H1 (cell line): ENCODE results near the gene ANGPTL4. TPM values are rescaled to one million over a fixed set of nuclear protein-coding genes. Genes with fewer than 3 reads are reported as not detected.
"Not testable (repeated sequence)": the region's sequence is repeated elsewhere in the genome, so short reads cannot be mapped to it uniquely, and the experiment has no call there.

Source experiments
- CTCF ChIA-PET: fragments of 300-600 bp; sonication (Branson Sonifier 250); formaldehyde crosslinking; loops from one replicate; lab custom pipeline; 2021; ENCODE audit not compliant: partially characterized antibody; lab: Charles Lee
- POLR2A ChIA-PET: fragments of 300-600 bp; sonication (Branson Sonifier 250); formaldehyde crosslinking; loops from one replicate; lab custom pipeline; 2021; ENCODE audit warnings: inconsistent platforms; ENCODE audit not compliant: partially characterized antibody; lab: Charles Lee
- DNase-seq, 2 experiments: peaks; one replicate each; pipeline versions ENCODE4 v3.0.0 to v3.0.0-alpha.2; 2010 to 2022; ENCODE audit warnings: low spot score in 2 of 2, low read depth in 1 of 2, mixed read lengths in 1 of 2
- FAIRE-seq: peaks from 2 replicates; lab custom pipeline; 2011; peaks lifted over from hg19 to GRCh38; lab: Jason Lieb, UNC
- H2AFZ ChIP-seq: 2 replicates; pipeline ENCODE4 v1.8.1; 2012; ENCODE audit warnings: low read length, inconsistent platforms
- H2AK5ac ChIP-seq: 2 replicates; pipeline ENCODE4 v1.6.1; 2013; ENCODE audit warnings: low read depth, low read length
- H2BK120ac ChIP-seq: replicated peaks from 2 replicates; pipeline ENCODE3; 2013; ENCODE audit warnings: low read depth, low read length, inconsistent platforms
- H2BK12ac ChIP-seq: 2 replicates; pipeline ENCODE4 v1.6.1; 2013; ENCODE audit warnings: low read depth, low read length
- H2BK15ac ChIP-seq: 2 replicates; pipeline ENCODE4 v1.6.1; 2013; ENCODE audit warnings: low read length
- H2BK20ac ChIP-seq: 2 replicates; pipeline ENCODE4 v1.6.1; 2013; ENCODE audit warnings: low read length
- H2BK5ac ChIP-seq: 2 replicates; pipeline ENCODE4 v1.6.1; 2013; ENCODE audit warnings: low read depth, low read length
- H3K14ac ChIP-seq: 2 replicates; pipeline ENCODE4 v1.6.1; 2013; ENCODE audit warnings: inconsistent platforms; ENCODE audit not compliant: insufficient read length
- H3K18ac ChIP-seq: 2 replicates; pipeline ENCODE4 v1.6.1; 2013; ENCODE audit warnings: low read length; ENCODE audit errors: extremely low read depth
- H3K23ac ChIP-seq: 2 replicates; pipeline ENCODE4 v1.6.1; 2013; ENCODE audit warnings: inconsistent platforms; ENCODE audit not compliant: insufficient read length
- H3K23me2 ChIP-seq: 2 replicates; pipeline ENCODE4 v1.6.1; 2013; ENCODE audit warnings: low read depth, low read length
- H3K27ac ChIP-seq: 2 replicates; pipeline ENCODE4 v1.6.1; 2011; ENCODE audit warnings: low read depth, low read length, inconsistent platforms
- H3K27me3 ChIP-seq, 4 experiments: replicated peaks in 1 of 4; 1 replicate in 1 of 4; 2 replicates in 3 of 4; pipeline versions ENCODE4 v1.6.1 to v1.8.1; 2011 to 2013; ENCODE audit warnings: low read length in 3 of 4, mild to moderate bottlenecking in 3 of 4, inconsistent platforms in 2 of 4, mixed read lengths in 2 of 4, moderate library complexity in 1 of 4; ENCODE audit not compliant: control insufficient read depth in 3 of 4, insufficient read depth in 3 of 4; ENCODE audit errors: extremely low read depth in 1 of 4
- H3K36me3 ChIP-seq, 4 experiments: 2 replicates each; pipeline versions ENCODE4 v1.6.1 to v1.8.1; 2011 to 2013; ENCODE audit warnings: mild to moderate bottlenecking in 4 of 4, low read length in 3 of 4, moderate library complexity in 2 of 4, control low read depth in 1 of 4, inconsistent platforms in 1 of 4; ENCODE audit not compliant: insufficient read depth in 4 of 4, control insufficient read depth in 2 of 4
- H3K4ac ChIP-seq: replicated peaks from 2 replicates; pipeline ENCODE3; 2013; ENCODE audit warnings: low read length, low read depth, mixed read lengths, inconsistent platforms; ENCODE audit not compliant: insufficient read length
- H3K4me1 ChIP-seq, 4 experiments: replicated peaks in 1 of 4; 1 replicate in 1 of 4; 2 replicates in 3 of 4; pipeline versions ENCODE4 v1.6.1 to v1.8.1; 2011 to 2013; ENCODE audit warnings: low read length in 3 of 4, inconsistent platforms in 2 of 4, mixed read lengths in 1 of 4; ENCODE audit not compliant: insufficient read depth in 4 of 4, control insufficient read depth in 3 of 4
- H3K4me2 ChIP-seq, 2 experiments: 2 replicates each; pipeline versions ENCODE4 v1.6.1 to v1.8.1; 2011 to 2013; ENCODE audit warnings: low read depth in 2 of 2, low read length in 2 of 2, control low read depth in 1 of 2, inconsistent platforms in 1 of 2, mild to moderate bottlenecking in 1 of 2; ENCODE audit not compliant: insufficient read depth in 1 of 2
- H3K4me3 ChIP-seq, 4 experiments: fragments of 200-600, 300-600 bp in 1 of 4; sonication (generic), shearing (Covaris generic), sonication (Bioruptor Twin) in 1 of 4; 2 replicates each; pipeline versions ENCODE4 v1.5.1 to v1.8.1; 2011 to 2016; ENCODE audit warnings: low read length in 4 of 4, low read depth in 3 of 4, control low read depth in 2 of 4, inconsistent platforms in 2 of 4, mild to moderate bottlenecking in 2 of 4, mixed read lengths in 1 of 4, moderate library complexity in 1 of 4; ENCODE audit not compliant: insufficient read depth in 2 of 4; ENCODE audit errors: extremely low read depth in 1 of 4
- H3K56ac ChIP-seq: replicated peaks from 2 replicates; pipeline ENCODE3; 2013; ENCODE audit warnings: low read depth, mild to moderate bottlenecking, mixed read lengths, low read length, inconsistent platforms; ENCODE audit not compliant: insufficient read length
- H3K79me1 ChIP-seq: 2 replicates; pipeline ENCODE4 v1.6.1; 2013; ENCODE audit warnings: low read depth, low read length, control low read depth
- H3K79me2 ChIP-seq, 2 experiments: 2 replicates each; pipeline versions ENCODE4 v1.6.1 to v1.8.1; 2012 to 2013; ENCODE audit warnings: low read length in 2 of 2, mild to moderate bottlenecking in 2 of 2, inconsistent platforms in 1 of 2; ENCODE audit not compliant: insufficient read depth in 2 of 2, control insufficient read depth in 1 of 2
- H3K9ac ChIP-seq, 4 experiments: replicated peaks in 1 of 4; 1 replicate in 1 of 4; 2 replicates in 3 of 4; pipeline versions ENCODE4 v1.6.1 to v1.8.1; 2011 to 2013; ENCODE audit warnings: low read depth in 3 of 4, low read length in 3 of 4, control low read depth in 2 of 4, mild to moderate bottlenecking in 2 of 4, moderate library complexity in 2 of 4, inconsistent platforms in 1 of 4; ENCODE audit errors: extremely low read depth in 1 of 4
- H3K9me3 ChIP-seq, 2 experiments: 2 replicates each; pipeline versions ENCODE4 v1.6.1 to v1.8.1; 2012 to 2013; ENCODE audit warnings: mild to moderate bottlenecking in 2 of 2, moderate library complexity in 2 of 2, control low read depth in 1 of 2, inconsistent platforms in 1 of 2, low read depth in 1 of 2, low read length in 1 of 2, mixed read lengths in 1 of 2; ENCODE audit not compliant: insufficient read depth in 2 of 2
- H4K20me1 ChIP-seq, 2 experiments: replicated peaks in 1 of 2; 2 replicates each; pipeline versions ENCODE3 to v1.8.1; 2011 to 2013; ENCODE audit warnings: inconsistent platforms in 2 of 2, low read length in 2 of 2, mild to moderate bottlenecking in 1 of 2; ENCODE audit not compliant: insufficient read depth in 2 of 2, control insufficient read depth in 1 of 2
- H4K5ac ChIP-seq: 2 replicates; pipeline ENCODE4 v1.6.1; 2013; ENCODE audit warnings: low read length, low read depth, mixed read lengths, inconsistent platforms; ENCODE audit not compliant: insufficient read length
- H4K8ac ChIP-seq: 2 replicates; pipeline ENCODE4 v1.8.0; 2013; ENCODE audit warnings: mild to moderate bottlenecking, moderate library complexity, low read length, inconsistent platforms; ENCODE audit not compliant: insufficient read depth; ENCODE audit errors: extremely low read depth
- H4K91ac ChIP-seq: replicated peaks from 2 replicates; pipeline ENCODE3; 2013; ENCODE audit warnings: low read length, mixed read lengths, inconsistent platforms; ENCODE audit not compliant: insufficient read length
- RNF2 ChIP-seq: fragments of 200-900, 300-1000 bp; sonication (generic); IDR thresholded peaks from 2 replicates; pipeline ENCODE4 v1.7.1; 2016; ENCODE audit warnings: borderline replicate concordance, low read depth, mild to moderate bottlenecking, antibody characterized with exemption, low read length; ENCODE audit not compliant: poor library complexity, severe bottlenecking; ENCODE audit errors: missing control alignments
- TCF12 ChIP-seq: IDR thresholded peaks from 2 replicates; pipeline ENCODE4 v1.6.1; 2011; ENCODE audit warnings: low read depth, mild to moderate bottlenecking, low read length
- ZNF274 ChIP-seq: IDR thresholded peaks from 2 replicates; pipeline ENCODE4 v1.7.0; 2012; ENCODE audit warnings: low read length, borderline replicate concordance; ENCODE audit errors: extremely low read depth
- WGBS, 2 experiments: shearing (Covaris generic) in 1 of 2; methylation state at CpG; one replicate each; pipeline versions ENCODE4 v1.1.6 to v1.1.7; 2013 to 2015; ENCODE audit warnings: low lambda C conversion rate in 2 of 2, mixed read lengths in 2 of 2, inconsistent platforms in 1 of 2, low coverage in 1 of 2, missing lambda C conversion rate in 1 of 2; ENCODE audit not compliant: insufficient replicate concordance in 2 of 2, insufficient coverage in 1 of 2, insufficient read length in 1 of 2; ENCODE audit errors: extremely low coverage in 1 of 2, missing lambda C conversion rate in 1 of 2; 5-methylcytosine and 5-hydroxymethylcytosine counted together
- polyA plus RNA-seq, 7 experiments: library from polyadenylated mRNA; depleted of rRNA in 3 of 7; stranded (reverse) in 5 of 7; unstranded in 2 of 7; fragments of >200 nt in 5 of 7; fragments of 200-250 nt in 2 of 7; gene quantifications; 1 replicate in 5 of 7; 2 replicates in 1 of 7; 4 replicates in 1 of 7; pipeline versions ENCODE4 v1.2.1 to v1.2.3, GENCODE V29; 2011 to 2013; ENCODE audit warnings: missing spikeins in 2 of 7, mixed read lengths in 2 of 7
- total RNA-seq: library from RNA; stranded (reverse); fragmentation: NEBNext Ultra II Directional; extraction: Animal tissue kit (Norgen Biotek cat#: 25700); gene quantifications from 2 replicates; pipeline ENCODE4 v1.2.1, GENCODE V29; 2021

Gene ANGPTL4
- total and polyA plus RNA-seq, 2 of the 8 experiments (the other 6 are each of a cell fraction or from before 2014, with no cell fraction given) = 2.3 to 6.5 TPM

- no peak for TF ChIP-seq TCF12
- no peak for TF ChIP-seq RNF2
- no peak for TF ChIP-seq ZNF274
- TF ChIP-seq, all 59 proteins: peak for 0
Measured at GRCh38 chr19:8377598-8377997, 13.6 kb downstream of the ANGPTL4 start (continued).

GRCh38 chr19:8379156-8379891 lies 15.4 kb downstream of the ANGPTL4 start:
- H2AK5ac ChIP-seq, H3K23ac ChIP-seq, H4K8ac ChIP-seq, H3K56ac ChIP-seq, H3K4me1 ChIP-seq, FAIRE-seq, H2BK12ac ChIP-seq, H2BK20ac ChIP-seq, H3K27ac ChIP-seq, H3K9me3 ChIP-seq, H3K23me2 ChIP-seq, H2BK120ac ChIP-seq, H3K4me3 ChIP-seq, H4K20me1 ChIP-seq, H3K36me3 ChIP-seq, H2AFZ ChIP-seq, H3K18ac ChIP-seq, H3K27me3 ChIP-seq, H2BK15ac ChIP-seq, H3K4ac ChIP-seq, H3K79me1 ChIP-seq, DNase-seq, H3K9ac ChIP-seq, H3K79me2 ChIP-seq, H2BK5ac ChIP-seq, H3K14ac ChIP-seq, H4K5ac ChIP-seq, H4K91ac ChIP-seq: not testable (repeated sequence)
- WGBS, 2 experiments = 94% methylated on average over 13 of the region's 13 CpGs; no CpG with 5 or more reads in 1 of the 2 experiments
- POLR2A ChIA-PET = interaction anchor here (0.8 to 3.9 kb wide), 7 partner anchors 12 to 64 kb away, joined by 3 to 25 read pairs (median 5); partner anchors contain the start of genes RAB11B and RPS28
- H3K4me2 ChIP-seq = 0 out of 4 replicates have a peak overlapping the region, but pooled peaks of 1 of the 2 experiments have one; percentile 51
- CTCF ChIA-PET = interaction anchor here (0.6 to 4.9 kb wide), 7 partner anchors 16 to 202 kb away, joined by 3 to 23 read pairs (median 5); no protein-coding TSS in a partner anchor
